HL-60 (cell line): ENCODE data around the gene PSMC5.

Source experiments
- TF ChIP-seq, protein P1 (sequence below): IDR thresholded peaks from one replicate; pipeline ENCODE4 v1.5.1; 2011; ENCODE audit warnings: low read length, control low read depth, inconsistent platforms; ENCODE audit not compliant: insufficient read depth
- TF ChIP-seq, protein P2 (sequence below): IDR thresholded peaks from 2 replicates; pipeline ENCODE4 v1.6.1; 2012; ENCODE audit warnings: low read depth; ENCODE audit not compliant: insufficient replicate concordance

DNA sequence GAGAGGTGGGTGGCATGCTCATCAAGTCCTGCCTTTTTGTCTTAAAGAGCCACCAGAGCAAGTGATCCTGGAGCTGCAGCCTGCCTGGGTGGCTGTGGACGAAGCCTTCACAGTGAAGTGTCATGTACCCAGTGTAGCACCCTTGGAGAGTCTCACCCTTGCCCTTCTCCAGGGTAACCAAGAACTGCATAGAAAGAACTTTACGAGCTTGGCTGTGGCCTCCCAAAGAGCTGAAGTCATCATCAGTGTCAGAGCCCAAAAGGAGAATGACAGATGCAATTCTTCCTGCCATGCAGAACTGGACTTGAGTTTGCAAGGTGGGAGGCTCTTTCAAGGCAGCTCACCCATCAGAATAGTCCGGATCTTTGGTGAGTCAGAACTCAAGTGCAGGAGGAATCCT lies 32.0 kb downstream of the PSMC5 start:
- TF ChIP-seq, protein P1, sequence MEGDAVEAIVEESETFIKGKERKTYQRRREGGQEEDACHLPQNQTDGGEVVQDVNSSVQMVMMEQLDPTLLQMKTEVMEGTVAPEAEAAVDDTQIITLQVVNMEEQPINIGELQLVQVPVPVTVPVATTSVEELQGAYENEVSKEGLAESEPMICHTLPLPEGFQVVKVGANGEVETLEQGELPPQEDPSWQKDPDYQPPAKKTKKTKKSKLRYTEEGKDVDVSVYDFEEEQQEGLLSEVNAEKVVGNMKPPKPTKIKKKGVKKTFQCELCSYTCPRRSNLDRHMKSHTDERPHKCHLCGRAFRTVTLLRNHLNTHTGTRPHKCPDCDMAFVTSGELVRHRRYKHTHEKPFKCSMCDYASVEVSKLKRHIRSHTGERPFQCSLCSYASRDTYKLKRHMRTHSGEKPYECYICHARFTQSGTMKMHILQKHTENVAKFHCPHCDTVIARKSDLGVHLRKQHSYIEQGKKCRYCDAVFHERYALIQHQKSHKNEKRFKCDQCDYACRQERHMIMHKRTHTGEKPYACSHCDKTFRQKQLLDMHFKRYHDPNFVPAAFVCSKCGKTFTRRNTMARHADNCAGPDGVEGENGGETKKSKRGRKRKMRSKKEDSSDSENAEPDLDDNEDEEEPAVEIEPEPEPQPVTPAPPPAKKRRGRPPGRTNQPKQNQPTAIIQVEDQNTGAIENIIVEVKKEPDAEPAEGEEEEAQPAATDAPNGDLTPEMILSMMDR = no peak
- TF ChIP-seq, protein P2, sequence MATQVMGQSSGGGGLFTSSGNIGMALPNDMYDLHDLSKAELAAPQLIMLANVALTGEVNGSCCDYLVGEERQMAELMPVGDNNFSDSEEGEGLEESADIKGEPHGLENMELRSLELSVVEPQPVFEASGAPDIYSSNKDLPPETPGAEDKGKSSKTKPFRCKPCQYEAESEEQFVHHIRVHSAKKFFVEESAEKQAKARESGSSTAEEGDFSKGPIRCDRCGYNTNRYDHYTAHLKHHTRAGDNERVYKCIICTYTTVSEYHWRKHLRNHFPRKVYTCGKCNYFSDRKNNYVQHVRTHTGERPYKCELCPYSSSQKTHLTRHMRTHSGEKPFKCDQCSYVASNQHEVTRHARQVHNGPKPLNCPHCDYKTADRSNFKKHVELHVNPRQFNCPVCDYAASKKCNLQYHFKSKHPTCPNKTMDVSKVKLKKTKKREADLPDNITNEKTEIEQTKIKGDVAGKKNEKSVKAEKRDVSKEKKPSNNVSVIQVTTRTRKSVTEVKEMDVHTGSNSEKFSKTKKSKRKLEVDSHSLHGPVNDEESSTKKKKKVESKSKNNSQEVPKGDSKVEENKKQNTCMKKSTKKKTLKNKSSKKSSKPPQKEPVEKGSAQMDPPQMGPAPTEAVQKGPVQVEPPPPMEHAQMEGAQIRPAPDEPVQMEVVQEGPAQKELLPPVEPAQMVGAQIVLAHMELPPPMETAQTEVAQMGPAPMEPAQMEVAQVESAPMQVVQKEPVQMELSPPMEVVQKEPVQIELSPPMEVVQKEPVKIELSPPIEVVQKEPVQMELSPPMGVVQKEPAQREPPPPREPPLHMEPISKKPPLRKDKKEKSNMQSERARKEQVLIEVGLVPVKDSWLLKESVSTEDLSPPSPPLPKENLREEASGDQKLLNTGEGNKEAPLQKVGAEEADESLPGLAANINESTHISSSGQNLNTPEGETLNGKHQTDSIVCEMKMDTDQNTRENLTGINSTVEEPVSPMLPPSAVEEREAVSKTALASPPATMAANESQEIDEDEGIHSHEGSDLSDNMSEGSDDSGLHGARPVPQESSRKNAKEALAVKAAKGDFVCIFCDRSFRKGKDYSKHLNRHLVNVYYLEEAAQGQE = no peak
